Uterus (tissue), 2 donors: ENCODE results near the gene LCNL1.

Experiments
- POLR2A ChIP-seq, 2 donors: fragments of 450-650 bp; IDR thresholded peaks; one replicate each; pipeline ENCODE4 v1.6.1; 2016; ENCODE audit warnings: antibody characterized with exemption in 2 of 2, mild to moderate bottlenecking in 1 of 2, moderate library complexity in 1 of 2
- TF ChIP-seq, protein P1 (sequence below), 4 experiments: fragments of 200-600 bp in 2 of 4; fragments of 450-650 bp in 2 of 4; sonication (generic) in 2 of 4; IDR thresholded peaks; one replicate each; pipeline ENCODE4 v1.5.1; 2016 to 2019; ENCODE audit warnings: antibody characterized with exemption in 4 of 4, mild to moderate bottlenecking in 2 of 4, moderate library complexity in 1 of 4

DNA sequence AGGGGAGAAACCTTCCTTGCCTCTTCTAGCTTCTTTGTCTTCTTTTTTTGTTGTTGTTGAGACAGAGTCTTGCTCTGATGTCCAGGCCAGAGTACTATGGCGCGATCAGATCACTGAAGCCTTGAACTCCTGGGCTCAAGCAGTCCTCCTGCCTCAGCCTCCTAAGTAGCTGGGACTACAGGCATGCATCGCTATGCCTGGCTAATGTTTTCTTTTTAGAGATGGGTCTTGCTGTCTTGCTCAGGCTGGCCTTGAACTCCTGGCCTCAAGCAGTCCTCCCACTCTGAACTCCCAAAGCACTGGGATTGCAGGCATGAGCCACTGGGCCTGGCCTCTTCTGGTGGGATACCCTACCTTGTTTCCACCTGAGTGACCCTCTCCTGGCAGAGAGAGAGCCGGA is 6.1 kb downstream of the LCNL1 start:
- TF ChIP-seq, protein P1, sequence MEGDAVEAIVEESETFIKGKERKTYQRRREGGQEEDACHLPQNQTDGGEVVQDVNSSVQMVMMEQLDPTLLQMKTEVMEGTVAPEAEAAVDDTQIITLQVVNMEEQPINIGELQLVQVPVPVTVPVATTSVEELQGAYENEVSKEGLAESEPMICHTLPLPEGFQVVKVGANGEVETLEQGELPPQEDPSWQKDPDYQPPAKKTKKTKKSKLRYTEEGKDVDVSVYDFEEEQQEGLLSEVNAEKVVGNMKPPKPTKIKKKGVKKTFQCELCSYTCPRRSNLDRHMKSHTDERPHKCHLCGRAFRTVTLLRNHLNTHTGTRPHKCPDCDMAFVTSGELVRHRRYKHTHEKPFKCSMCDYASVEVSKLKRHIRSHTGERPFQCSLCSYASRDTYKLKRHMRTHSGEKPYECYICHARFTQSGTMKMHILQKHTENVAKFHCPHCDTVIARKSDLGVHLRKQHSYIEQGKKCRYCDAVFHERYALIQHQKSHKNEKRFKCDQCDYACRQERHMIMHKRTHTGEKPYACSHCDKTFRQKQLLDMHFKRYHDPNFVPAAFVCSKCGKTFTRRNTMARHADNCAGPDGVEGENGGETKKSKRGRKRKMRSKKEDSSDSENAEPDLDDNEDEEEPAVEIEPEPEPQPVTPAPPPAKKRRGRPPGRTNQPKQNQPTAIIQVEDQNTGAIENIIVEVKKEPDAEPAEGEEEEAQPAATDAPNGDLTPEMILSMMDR (IDR thresholded peaks at IDR 0.05) = no peak
- TF ChIP-seq POLR2A (IDR thresholded peaks at IDR 0.05) = no peak
